GM12801 (cell line): ENCODE data around the gene GUCA2A.

Experiments
- TF ChIP-seq, protein P1 (sequence below): IDR thresholded peaks from one replicate; pipeline ENCODE4 v1.5.1; 2011; ENCODE audit warnings: control low read depth; ENCODE audit not compliant: insufficient read length; ENCODE audit errors: extremely low read depth

The GUCA2A gene

DNA sequence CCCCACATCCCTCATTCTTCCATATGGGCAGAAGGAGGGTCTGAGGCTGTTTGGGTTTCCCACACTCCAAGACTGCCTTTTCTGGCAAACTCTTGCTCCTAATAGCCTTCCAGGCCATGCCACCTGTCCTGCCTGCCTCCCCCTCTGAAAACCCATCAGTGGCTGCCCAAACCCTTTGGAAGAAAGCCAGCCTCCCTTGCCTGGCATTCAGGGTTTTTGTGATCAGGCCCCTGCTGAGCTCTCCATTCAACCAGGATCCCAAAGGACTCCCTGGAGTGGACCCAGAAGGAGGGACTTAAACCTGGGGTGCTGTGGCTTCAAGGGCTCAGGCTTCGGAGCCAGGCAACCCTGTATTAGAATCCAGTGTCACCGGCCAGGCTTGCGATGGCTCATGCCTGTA is 4.2 kb upstream of the GUCA2A start:
- TF ChIP-seq, protein P1, sequence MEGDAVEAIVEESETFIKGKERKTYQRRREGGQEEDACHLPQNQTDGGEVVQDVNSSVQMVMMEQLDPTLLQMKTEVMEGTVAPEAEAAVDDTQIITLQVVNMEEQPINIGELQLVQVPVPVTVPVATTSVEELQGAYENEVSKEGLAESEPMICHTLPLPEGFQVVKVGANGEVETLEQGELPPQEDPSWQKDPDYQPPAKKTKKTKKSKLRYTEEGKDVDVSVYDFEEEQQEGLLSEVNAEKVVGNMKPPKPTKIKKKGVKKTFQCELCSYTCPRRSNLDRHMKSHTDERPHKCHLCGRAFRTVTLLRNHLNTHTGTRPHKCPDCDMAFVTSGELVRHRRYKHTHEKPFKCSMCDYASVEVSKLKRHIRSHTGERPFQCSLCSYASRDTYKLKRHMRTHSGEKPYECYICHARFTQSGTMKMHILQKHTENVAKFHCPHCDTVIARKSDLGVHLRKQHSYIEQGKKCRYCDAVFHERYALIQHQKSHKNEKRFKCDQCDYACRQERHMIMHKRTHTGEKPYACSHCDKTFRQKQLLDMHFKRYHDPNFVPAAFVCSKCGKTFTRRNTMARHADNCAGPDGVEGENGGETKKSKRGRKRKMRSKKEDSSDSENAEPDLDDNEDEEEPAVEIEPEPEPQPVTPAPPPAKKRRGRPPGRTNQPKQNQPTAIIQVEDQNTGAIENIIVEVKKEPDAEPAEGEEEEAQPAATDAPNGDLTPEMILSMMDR, result no peak

DNA sequence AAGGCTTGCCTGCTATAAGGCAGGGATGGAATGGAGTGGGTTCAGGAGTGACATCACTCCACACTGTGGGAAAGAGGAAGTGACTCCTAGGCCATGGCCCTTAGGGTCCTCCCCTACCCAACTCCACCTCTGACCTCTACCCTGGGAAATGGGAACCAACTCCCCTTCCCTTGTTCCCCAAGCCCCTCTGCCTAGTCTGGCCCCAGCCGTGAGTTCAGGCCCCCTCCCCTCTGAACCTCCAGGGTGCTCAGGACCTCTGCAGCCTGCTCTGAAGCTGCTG is 3.8 kb upstream of the GUCA2A start:
- TF ChIP-seq, protein P1, result no peak

DNA sequence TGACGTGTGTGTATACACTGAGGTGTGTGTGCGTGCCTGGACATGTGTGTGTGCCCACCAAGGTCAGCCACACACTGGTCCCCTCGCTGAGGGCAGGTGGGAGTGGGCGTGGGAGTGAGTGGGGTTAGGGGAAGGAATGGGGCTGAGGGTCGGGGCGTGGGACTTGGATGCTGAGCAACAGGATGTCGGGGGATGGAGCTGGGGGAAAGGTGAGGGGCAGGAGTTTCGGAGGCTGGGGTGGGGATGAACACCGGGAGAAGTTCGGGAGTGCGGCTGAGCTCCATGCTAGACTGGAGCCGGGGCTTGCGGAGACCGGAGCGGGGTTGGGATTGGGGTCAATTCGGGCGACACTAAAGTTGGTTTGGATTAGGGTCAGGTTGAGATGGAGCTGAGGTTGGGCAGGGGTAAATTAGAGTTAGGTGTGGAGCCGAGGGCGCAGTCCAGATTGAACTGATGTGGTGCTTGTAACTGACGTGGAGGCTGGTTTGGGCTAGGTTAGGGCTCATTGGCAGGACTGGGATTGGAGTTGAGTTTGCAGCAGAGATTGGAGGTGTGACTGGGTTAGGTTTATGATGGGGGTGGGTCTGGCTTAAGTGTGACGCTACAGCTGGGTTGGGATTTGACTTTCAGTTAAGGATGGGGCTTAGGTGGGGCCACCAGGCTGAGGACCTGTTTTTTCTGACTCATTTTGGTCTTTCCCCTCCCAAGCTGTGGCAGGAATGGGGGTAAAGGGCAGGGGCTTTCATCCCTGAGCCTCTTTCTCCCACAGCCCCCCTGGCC is 3.3 kb upstream of the GUCA2A start:
- TF ChIP-seq, protein P1, result no peak

DNA sequence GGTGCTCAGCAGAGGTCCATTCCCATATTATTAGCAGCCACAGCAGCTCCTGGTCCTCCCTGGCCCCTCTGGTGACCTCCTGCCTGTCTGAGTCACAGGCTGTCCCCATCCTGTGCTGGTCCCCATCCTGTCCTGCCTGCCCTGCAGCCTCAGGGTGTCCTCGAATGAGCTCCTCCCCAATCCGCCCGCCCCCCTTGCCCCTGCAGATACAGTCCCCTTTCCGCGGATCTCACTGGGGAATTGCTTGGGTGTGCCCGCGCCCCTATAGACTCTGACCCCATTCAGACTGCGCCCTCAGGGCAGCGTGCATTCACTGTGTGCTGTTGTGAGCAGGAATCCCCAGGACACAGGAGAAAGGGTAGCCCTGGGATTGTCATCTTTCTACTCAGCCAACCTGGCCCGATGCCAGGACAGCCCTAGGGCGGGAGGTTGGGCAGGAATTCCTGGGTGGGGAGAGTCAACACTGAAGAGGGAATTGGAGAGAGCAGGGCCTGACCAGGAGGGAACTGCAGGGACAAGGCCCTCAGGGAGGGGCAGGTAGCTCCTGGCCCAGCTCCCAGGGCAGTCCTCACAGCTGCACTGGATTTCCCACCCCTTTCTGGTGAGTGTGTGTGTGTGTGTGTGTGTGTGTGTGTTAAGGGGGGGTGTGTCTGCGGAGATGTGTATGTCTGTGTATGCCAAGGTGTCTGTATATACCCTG is 1.1 kb upstream of the GUCA2A start:
- TF ChIP-seq, protein P1, result no peak

DNA sequence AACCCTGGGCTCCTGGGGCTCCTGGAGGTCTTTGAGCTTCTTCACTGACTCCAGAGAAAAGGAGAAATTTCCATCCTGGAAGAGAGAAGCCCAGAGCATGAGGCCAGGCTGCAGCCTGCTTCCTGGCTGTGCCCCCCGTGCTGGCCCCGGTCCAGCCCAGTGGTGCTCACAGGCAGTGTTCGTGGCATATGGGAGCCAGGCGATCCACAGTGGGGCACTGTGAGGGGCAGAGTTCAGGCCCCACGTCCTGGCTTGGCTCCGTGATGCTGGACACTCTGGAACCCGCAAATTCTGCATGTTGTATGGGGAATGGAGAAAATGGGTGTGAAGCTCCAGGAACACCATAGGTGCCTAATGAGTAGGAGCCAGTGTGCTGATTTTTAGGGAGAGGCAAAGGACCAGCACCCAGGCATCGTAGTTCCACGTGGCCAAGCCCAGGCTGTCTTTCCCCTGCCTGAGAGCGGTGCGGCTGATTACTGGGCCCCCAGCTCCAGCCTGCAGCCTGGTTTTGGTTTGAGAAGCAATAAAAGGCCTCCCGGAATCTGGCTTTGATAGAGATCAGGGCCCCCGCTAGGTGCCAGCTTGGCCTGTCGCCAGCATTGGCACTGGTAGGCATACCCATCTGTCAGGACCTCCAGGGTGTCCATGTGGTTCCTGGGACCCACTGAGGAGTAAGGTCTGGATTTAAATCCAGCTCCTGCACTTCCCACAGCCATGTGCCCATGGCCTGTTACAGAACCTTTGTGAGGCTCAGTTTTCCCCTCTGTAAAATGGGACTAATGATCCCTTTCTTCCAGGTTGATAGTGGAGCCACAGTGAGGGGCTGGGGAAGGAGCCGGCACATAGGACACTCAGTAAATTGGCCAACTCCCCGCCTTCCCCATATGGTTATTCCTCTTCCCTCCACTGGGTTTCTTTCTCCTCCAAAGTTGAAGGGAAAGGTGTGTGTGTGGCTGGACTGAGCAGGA is 725 bp downstream of the GUCA2A start:
- TF ChIP-seq, protein P1, result no peak

DNA sequence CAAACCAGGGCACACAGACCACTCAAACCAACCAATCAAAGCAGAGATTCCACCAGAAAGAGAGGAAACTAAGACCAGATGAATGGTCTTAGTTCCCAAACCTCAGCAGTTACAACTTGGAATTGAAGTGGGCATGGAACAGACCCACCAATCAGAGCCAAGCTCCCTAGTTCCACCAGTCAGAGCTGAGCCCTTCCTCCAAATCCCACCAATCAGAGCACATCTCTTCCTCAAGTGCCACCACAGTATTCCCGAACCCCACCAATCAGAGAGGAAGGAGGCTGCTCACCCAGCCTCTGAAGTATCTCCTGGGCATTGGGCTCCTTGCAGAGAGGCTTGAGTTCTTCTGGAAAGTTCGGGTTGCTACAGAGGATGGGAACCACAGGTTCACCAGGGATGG is 1.4 kb downstream of the GUCA2A start:
- TF ChIP-seq, protein P1, result no peak

DNA sequence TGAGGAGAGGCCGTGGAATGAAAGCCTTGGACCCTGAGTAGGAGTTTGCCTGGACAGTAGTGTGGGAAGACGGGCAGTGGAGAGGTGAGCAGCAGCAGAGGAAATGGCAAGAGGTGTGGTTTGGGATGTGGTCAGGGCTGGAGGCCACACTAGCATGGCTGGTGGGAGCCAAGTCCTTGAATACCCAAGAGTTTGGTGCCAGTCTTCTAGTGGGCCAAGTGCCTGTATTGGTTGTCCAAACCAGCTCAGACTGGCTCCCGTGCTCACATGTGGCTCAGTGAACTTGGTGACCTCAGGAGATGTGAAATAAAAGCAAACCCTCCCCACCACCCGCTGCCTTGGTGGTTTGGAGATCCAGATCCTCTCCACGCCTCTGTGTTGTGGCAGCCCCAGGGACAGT is 2.4 kb downstream of the GUCA2A start:
- TF ChIP-seq, protein P1, result no peak
